Stimulated activated CD4-positive, alpha-beta T cell treated with anti-CD3 and anti-CD28 coated beads, Interleukin-1b, Interleukin-23, amount 100 ng/mL, for 48 hours (primary cell): ENCODE measurements around the gene SIX2.
A peak's percentile ranks its signal among the peaks of the same experiment; 100 is the strongest.

Experiments used
- DNase-seq: peaks from one replicate; pipeline ENCODE4 v3.0.0-alpha.2; 2020

Gene SIX2

DNA sequence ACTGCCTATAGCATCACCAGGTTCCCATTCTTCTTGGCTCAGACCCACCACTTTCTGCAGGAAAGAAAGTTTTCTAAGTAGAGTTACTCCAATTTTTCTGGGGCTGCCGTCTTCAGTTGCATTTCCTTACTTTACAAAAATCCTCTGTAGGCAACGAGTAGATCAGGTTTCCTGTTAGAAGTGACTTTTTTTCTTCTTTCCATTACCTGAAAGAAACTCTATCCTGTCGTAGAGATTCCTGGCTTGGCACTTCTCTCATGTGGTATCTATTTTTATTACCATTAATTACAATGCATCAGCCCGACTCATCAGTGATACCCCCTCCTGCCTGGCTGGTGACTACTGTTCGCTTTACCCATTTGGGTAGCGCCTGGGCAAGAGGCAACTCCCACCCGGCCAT lies 5.6 kb upstream of the SIX2 start:
- DNase-seq = no peak

DNA sequence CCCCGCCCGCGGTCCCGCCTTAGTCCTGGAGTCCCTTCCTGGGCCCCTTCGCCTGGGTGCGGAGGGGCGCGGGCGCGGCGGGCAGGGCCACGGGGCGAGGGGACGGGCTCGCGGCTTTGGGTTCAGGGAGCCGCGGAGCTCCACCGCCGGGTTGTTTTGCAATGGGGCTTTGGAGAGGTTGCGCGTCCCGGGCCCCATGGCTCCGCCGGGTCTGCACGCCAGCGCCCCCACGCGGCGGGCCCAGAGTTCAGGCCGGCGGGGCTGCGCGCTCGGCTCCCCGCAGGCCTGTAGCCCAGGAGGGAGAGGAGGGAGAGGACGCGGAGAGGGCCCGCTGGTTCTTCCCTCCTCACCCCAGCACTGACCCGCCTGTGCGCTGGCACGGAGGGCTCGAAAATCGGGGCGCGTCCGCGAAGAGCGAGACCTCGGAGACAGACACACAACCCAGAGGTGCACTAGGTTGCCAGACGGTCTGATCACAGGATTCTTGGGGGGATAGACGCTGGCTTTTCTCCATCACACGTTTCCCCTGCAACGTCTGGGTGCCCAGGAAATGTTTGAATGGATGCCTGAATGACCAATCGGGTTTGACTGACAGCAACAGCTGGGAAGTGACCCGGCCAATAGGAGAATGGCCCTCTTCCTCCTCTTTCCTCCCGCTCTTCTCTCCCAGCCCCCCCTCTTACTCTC lies 4.9 kb upstream of the SIX2 start:
- peak; percentile 44 for DNase-seq

DNA sequence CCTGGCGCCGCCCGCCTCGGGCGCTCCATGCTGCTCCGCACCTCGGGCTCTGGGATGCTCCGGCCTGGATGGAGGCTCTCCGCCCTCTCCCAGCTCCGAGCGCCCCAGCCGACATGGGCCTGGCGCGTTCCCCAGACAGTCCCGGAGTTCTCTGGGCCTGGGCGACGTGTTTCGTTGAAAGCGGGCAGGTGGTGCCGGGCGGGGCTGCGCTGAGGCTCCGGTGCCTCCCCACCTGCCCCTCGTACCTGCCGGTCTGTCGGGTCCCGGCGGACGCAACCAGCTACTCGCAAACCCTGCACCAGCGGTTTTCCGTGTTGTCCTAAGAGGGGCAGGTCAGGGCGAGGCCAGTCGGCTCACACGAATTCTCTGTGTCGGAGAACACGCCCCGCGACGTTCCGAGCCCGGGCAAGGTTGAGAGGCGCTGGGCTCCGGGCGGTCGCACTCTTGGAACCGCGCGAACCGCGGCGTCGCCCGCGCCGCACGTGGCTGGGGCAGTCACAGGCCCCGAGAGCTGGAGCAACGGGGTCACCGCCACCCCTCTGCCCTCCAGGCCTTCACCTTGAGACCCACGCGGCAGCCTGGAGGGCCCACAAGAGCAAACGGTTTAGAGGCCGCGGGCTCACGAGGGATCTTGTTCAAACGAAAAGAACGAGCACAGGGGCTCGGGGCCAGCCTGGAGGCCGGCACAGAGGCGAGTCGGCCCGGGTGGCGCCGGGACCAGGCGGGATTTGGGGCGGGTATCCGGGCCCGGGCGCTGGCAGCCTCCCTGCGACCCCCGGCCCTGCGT lies 4.2 kb upstream of the SIX2 start:
- DNase-seq = no peak

DNA sequence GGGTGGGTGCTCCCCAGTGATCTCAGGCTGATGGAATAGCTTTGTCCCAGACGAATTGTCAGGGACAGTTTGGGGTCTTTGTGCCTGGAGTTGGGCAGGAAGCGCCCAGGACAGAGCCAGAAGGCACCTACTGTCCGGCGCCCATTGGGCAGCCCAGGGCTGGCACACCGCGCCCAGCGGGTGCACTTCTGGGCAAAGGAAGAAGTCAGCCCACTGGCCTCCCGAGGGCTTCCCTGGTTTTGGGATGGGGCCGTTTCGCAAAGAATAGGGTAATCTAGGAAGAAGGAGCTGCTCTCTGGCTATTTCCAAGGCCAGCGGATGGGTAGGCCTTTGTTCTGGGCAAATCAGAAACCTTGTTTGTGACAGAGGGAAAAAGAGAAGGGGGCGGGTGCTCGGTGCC lies 3.5 kb upstream of the SIX2 start:
- no peak for DNase-seq

DNA sequence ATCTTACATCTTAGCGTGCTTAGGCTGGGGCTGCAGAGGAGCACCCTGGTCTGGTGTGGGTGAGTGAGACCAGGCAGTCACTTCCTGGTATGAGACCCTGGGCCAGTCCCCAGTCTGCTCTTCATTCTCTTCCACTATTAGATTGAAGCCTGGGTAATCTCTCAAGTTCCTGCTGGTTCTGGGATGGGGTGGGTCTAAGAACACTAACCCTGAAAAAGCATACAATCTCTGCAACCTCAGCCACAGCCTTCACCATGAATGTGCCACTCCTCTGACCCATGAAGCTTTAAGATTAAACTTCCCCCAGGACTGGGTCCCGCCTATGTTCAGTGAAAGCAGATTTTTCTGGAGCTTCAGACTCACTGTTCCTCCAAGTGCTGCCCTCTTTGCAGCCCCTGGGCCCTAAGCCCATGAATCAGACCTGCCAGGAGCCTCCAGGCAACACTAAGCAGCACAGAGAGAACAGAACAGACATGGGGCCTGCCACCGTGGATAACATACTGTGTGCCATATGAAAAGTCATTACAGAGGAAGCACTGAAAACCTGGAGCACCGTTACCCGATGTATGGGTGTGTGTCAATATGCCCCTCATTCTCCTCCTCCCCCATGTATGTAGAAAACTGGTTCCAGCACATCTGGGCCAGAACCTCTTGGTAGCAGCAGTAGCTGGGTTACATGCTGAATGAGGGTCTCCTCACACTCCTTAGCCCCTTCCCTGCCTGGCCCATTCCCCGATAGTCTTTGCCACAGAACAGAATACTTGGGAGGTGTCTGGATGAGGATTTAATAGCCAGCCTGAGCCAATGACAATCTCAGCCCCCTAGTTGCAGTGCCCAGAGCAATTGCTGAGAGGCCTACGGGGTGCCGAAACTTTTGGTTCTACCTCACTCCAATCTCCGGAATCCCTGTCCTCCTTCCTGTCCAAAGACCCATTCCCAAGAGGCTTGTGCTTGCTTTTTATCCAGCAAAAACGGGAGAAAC lies 2.7 kb upstream of the SIX2 start:
- no peak for DNase-seq

DNA sequence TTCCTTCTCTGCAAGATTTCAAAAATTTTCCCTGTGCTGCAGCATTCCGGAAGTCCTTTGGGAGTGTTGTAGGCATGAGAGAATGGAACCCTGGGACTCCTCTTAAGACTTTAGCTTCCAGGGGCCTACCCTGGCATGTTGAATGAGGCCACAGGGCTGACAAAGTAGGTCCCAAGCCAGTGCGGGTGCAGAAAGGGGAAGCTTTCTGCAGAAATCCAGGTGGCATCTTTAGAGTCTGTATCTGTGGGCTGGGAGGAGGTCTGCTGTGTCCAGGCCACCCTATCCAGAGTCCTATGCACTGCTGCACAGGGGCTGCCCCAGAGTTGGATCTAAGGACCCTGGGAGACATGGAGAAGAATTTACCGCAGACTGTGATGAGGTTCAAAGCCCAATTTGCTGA lies 1.9 kb upstream of the SIX2 start:
- DNase-seq = no peak

DNA sequence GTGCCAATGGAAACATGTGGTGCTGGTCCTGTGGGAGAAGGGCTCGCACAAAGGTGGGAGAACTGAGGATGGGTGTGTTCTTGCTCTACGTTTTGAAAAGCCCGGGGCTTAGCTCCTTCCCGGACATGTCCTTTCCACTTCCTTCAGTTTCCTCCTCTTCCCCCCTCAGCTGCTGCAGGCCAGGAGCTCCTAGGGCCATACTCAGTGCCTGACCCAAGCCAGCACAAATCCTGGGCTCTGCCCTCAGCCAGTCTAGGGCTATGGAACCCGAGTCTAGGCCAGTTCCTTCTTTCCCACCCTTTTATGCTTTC lies 1.4 kb upstream of the SIX2 start:
- DNase-seq = no peak

DNA sequence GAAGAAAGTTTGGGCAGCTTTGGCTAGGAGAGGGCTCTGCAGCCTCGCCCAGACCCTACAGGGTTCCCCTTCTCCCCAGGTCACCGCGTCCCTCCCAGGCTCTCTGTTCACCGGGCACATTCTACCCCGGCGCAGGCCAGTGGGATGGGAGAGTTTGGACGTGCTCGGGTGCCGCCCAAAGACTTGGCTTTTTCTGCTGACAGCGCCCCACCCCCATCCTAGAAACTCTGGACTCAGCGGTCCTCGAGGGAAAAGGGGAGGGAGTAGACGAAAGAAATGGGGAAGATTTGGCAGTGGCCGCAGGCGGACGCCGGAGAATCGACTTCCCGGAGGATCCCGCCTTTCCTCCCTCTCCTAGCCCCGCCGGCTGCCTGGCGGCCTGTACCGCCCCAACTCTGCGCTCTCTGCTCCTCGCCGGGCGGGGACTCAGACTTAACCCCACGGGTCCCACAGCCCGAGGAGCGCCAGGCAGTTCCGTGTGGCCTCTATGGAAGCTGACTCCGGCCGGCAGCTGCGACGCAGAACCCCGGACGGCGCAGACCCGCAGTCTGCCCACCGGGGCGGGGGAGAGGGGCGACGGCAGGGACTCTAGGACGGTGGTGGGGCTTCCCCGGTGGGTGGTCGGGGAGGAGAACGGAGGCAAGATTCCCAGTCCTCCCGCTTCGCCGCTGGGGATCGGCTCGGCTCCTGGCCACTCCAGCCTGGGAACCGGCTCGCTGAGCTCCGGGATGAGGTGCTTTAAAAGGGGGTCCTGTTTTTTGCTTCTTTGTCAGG lies 863 bp upstream of the SIX2 start:
- DNase-seq = no peak

DNA sequence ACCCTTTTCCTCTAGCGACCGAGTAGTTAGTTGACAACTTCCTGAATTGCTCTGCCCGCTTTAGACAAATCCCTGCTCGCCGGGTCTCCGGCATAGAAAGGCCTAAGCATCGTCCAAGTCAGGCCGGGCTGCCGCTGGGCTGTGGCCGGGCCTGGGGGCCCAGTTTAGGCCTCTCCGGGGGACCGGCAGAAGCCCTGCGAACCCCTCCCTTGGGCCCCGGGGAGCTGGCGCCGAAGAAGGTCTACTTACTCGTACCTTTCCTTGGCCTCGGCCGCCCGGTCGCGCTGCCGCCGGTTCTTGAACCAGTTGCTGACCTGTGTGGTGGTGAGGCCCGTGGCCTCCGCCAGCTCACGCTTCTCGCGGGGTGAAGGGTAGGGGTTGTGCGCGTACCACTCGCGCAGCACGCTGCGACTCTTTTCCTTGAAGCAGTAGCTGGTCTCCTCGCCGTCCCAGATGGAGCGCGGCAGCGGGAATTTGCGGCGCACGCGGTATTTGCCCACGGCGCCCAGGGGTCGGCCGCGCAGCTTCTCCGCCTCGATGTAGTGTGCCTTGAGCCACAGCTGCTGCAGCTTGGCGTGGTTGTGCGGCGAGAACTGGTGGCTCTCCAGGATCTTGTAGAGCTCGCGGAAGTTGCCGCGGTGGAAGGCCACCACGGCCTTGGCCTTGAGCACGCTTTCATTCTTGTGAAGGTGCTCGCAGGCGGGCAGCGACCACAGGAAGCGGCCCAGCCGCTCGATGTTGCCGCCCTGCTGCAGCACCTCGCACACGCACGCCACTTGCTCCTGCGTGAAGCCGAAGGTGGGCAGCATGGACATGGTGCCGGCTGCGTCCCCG lies 739 bp downstream of the SIX2 start:
- no peak for DNase-seq

DNA sequence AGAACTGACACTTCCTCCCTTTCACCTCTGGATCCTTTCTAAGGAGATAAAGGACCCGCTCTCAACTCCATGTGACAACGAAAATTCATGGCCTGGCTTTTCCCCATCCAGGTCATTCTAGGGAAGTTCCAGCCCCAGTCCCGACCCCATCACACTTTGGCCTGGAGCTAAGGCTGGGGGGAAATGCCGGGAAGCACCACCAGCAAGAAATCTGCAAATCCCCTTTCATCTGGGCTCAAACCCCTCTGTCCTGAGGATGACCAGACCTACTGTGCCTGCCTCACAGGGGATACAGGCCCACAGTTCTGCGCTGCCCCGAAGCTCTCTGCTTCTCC lies 1.3 kb downstream of the SIX2 start:
- no peak for DNase-seq

DNA sequence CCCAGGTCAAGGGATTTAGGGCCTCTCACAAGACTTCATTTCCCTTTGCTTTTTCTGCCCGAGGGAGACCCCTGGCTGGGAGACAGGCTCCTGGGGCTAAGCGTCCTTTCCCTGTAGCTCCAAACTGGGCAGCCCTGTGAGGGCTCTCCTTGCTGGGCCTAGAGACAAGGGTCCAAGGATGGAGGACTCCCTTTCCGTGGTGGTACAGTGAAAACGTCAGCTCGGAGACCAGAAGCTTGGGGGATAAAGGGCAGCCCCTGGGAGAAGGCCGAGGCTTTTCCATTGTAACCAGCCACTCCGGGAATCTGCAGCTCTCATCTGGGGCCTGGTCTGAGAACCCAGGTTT lies 2.3 kb downstream of the SIX2 start:
- DNase-seq = no peak

DNA sequence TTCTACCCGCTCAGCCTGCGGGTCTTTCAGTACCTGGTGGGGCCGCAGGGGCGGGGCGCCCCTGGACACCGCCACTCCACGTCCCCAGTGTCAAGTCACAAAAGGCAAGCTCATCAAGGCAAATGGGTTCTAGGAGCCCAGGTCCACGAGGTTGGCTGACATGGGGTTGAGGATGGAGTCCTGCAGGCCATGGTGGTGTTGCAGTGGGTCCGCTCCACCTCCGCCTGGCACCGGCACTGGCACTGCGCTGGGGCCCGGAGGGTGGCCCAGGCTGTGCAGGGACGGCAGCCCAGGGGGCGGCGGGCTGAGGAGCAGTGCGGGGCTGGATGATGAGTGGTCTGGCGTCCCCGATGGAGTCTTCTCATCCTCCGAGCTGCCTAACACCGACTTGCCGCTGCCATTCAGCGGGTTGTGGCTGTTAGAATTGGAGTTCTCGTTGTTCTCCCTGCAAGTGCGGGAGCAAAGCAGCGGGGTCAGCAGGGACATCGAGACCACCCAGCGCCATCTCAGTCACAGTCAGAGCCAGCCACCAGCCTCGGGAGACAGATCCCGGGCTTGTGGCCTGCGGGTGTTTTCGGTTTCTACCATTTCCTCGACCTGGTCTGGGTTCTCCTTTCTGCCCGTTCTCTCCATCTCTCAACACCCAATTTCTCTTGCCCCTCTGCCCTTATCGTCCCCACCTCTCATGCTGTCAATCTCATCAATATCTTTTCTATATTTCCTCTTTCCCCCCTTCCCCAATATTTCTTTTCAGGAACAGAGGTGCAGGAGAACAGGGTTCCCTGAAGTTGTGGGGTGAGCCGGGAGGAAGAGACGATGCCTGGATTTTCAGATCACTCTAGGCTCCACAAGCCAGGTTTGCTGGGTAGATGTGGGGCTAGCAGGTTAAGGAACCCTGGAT lies 3.0 kb downstream of the SIX2 start:
- DNase-seq = no peak

DNA sequence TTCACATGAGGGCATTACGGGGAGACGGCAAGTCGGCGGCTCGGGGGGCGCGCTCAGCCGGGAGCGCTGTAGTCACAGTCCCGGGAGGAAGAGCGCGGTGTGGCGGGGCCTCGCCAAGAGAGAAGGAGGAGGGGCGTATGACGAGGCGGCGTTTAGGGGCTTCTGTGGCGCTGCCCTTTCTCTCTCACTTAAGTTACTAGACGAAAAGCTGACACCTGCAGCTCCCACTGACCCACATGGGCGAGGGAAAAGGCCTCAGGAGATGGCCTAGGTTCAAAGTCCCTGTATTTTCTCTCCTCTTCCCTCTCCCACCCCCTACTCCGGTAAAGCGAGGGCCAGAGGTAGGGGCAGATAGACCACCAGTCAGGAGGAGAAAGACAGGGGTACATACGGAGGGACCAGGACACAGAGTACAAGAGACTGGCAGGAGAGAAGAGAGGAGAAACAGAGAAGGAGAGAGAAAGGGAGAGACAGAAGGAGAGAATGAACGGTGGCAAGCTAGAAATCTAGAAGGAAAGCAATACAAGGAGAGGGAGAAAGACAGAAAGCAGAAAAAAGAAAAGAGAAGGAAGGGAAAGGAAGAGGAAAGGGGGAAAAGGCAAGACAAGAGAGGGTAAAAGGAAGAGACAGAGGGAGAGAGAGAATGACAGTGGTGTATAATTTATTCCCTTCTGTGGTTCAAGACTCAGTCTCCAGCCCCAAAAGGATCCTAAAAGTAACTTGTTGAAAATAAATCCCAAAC lies 3.8 kb downstream of the SIX2 start:
- DNase-seq = no peak

DNA sequence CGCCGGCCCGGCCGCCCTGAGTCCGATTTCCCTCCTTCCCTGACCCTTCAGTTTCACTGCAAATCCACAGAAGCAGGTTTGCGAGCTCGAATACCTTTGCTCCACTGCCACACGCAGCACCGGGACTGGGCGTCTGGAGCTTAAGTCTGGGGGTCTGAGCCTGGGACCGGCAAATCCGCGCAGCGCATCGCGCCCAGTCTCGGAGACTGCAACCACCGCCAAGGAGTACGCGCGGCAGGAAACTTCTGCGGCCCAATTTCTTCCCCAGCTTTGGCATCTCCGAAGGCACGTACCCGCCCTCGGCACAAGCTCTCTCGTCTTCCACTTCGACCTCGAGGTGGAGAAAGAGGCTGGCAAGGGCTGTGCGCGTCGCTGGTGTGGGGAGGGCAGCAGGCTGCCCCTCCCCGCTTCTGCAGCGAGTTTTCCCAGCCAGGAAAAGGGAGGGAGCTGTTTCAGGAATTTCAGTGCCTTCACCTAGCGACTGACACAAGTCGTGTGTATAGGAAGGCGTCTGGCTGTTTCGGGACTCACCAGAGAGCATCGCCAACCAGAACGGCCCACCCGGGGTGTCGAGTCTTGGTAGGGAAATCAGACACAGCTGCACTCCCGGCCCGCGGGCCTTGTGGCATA lies 4.6 kb downstream of the SIX2 start:
- DNase-seq = no peak

DNA sequence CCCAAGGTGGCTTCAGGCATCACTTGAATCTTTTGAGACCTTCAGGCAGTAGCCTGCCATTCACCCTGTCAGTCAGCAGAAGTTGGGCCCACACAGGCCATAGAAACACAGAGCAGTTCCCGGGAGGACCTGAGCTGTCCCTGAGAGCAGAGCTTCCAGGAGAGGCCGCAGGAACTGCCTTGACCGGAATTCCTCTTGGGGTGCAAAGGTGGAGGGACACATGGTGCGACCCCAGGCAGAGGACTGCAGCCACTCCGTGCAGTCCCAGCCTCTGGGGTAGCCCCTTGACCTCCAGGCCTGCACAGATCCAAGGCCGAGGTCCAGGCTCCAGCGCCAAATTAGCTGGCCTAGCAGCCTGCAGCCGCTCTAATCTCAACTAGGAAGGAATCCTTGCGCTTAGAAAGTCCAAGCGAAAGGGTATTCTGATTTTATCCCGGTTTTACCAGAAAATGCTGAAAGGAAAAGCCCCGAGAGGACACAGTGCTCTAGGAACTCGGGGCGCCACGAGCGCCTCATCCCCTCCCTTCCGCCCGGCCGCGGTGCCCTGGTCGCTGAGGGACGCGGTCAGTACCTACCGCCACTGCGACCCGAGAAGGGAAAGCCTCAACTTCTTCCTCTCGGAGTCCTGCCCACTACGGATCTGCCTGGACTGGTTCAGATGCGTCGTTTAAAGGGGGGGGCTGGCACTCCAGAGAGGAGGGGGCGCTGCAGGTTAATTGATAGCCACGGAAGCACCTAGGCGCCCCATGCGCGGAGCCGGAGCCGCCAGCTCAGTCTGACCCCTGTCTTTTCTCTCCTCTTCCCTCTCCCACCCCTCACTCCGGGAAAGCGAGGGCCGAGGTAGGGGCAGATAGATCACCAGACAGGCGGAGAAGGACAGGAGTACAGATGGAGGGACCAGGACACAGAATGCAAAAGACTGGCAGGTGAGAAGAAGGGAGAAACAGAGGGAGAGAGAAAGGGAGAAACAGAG lies 5.4 kb downstream of the SIX2 start:
- no peak for DNase-seq

DNA sequence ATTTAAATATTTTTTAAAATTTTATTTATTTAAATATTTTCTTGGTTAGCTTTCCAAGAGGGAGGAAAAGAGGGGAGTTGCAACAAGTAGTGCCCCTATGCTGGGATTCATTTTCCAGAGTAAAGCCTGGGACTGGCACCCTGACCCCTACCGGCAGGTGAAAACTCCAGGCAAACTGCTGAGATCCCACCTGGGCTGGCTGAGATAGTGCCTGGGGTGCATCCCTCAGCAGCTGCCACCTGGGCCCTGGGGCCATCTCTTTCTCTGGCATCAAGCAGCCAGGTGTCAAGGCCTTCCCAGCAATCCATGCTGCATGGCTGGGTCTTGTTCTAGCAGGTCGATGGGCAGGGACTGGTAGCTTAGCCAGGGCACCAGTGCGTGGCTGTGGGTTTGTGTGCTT lies 6.6 kb downstream of the SIX2 start:
- no peak for DNase-seq

DNA sequence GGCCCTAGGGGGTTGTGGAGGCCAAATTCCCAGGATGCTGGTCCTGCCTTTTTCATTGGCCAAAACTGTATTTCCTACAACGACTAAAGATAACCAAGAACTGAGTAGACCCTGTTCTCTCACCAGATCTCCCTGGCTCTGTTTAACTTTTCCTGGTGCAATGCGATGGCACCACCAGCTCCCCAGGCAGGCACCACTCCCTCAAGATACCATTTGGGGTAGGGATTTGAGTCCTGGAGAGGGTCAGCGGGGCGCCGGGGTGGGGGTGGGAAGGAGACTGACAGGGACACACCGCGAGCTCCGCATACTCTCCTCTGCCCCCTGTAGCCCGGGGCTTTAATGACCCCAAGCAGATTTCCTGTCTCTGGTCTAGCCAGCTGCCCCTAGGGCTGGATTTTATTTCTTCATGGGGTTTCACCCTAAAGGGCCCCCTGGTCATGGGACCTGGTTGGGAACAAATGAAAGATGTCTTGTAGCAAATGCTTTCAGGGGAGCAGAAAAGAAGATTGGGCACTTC lies 7.3 kb downstream of the SIX2 start:
- DNase-seq = no peak
